HG03045 (cell line): ENCODE data around the gene SLC35D3.
"Not testable (repeated sequence)": the region's sequence is repeated elsewhere in the genome, so short reads cannot be mapped to it uniquely, and the experiment has no call there.

Source experiments
- ATAC-seq: cut with Tn5 transposase; IDR thresholded peaks from one replicate; pipeline ENCODE4 v1.9.1; 2021; ENCODE audit warnings: mild to moderate bottlenecking, moderate library complexity; ENCODE audit not compliant: unreplicated experiment

Gene SLC35D3

DNA sequence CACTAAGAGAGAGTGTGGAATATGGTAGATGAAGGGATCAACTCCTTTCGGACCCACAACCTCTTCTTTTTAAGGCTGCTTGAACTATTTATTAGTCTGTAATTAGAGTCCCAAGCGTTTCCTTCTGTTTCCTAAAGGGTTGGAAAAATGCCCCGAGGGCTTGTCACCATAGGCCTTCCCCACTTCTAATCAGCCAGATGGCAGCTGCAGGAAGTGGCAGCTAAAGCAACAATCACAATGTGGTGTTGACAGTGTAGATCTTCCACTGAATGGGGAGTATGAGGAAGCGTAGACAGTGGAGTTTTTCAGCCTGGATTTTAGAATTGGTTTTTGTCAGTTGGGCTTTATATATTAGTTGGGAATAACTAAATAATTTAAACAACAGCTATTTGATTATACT lies 40.6 kb downstream of the SLC35D3 start:
- no peak for ATAC-seq

DNA sequence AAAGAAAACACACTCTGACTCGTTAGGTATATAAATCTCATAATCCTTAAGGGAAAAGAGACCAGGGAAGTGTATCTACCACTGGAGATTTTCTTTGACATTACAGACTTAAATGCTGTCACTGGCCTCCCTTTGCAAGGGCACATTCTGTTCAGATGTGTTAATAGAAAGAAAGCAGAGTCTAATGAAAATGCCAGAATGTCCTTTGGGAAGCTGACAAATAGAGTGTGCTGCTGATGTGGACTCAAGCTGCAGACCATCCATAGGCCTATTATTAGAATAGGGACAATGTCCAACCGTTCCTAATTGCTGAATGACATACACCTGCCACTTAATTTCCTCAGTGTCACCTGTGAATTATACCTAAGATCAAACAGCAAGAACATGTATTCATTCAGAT lies 41.2 kb downstream of the SLC35D3 start:
- ATAC-seq: no peak

DNA sequence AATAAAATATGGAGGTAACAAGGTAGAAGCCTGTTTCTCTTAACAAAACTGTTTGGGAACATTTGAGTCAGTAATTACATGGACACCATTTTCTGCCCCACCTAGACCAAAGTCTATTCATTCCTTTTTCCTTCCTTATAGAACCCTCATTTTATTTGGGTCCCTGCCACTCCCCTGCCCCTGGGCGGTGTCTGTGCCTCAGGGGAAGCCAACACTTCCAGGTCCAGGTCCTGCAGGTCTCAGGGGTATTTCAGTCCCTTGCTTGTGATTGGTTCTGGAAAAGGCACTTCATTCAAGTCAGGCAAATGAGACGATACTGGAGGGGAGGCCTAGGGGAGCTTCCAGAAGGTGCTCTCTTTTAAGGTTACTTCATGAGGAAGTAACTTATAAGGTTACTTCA lies 42.3 kb downstream of the SLC35D3 start:
- no peak for ATAC-seq

GRCh38 chr6:136967876-136968752 lies 46.0 kb downstream of the SLC35D3 start:
- peak; percentile 80 for ATAC-seq

DNA sequence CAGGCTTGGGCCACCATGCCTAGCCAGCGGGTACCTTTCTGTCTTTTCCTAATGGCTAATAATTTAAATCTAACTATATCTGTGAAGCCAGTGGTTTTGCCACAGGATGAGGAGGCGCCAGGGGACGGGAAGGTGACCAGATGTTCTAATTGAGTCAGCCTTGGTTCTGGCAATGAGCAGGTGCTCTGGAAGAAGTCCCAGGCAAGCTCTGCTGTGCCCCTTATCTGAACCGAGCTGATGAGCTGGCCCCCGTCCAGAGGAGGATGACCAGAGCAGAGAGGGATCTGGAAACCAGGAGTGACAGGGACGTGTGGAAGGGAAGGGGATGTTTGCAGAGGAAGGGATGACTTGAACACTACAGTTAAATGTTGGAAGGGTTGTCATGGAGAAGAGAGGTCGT lies 46.7 kb downstream of the SLC35D3 start:
- ATAC-seq: no peak

- no peak for ATAC-seq
Observed at GRCh38 chr6:136969433-136969832, 47.3 kb downstream of the SLC35D3 start.

DNA sequence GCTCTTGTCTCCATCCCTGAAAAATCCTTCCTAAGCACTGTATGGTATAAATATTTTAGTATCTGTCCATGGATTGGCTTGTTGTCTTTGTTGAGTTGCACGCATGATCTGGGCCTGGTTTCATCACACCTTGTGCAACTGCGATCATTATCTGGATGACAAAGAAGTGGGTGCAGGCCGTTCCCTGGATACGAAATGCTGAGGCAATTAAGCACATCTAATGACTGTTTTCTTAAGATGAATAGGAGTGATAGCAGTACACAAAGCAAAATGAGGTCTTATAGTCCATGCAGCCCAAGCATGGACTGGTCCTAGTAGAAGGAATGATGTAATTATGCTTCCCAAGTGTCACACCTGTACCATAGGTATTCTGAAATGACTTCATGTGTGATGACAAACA lies 47.8 kb downstream of the SLC35D3 start:
- ATAC-seq: no peak

DNA sequence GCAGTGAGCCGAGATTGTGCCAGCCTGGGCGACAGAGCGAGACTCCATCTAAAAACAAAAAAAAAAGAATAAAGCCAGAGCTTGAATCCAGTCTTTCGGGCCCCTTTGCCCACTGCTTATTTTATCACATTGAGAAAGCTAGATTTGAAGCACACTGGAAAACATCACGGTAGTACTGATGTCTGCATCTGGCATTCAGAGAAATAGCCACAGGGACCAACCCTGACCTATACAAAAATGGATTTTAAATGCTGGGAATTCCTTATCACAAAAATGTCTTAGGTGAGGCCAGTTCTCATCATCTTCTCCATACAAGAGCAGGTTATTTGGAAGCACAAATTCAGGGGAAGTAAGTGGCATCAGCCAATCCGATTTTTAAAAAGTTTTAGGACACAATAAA lies 49.5 kb downstream of the SLC35D3 start:
- ATAC-seq: no peak

- ATAC-seq: not testable (repeated sequence)
Observed at GRCh38 chr6:136973781-136974180, 51.7 kb downstream of the SLC35D3 start.
